Iris pigment epithelial cell (primary cell): ENCODE measurements around the gene PMEPA1.
"Not testable (repeated sequence)": the region's sequence is repeated elsewhere in the genome, so short reads cannot be mapped to it uniquely, and the experiment has no call there.

Source experiments
- DNase-seq: peaks from one replicate; pipeline ENCODE4 v3.0.0-alpha.2; 2011; ENCODE audit warnings: low read depth

PMEPA1 gene

DNA sequence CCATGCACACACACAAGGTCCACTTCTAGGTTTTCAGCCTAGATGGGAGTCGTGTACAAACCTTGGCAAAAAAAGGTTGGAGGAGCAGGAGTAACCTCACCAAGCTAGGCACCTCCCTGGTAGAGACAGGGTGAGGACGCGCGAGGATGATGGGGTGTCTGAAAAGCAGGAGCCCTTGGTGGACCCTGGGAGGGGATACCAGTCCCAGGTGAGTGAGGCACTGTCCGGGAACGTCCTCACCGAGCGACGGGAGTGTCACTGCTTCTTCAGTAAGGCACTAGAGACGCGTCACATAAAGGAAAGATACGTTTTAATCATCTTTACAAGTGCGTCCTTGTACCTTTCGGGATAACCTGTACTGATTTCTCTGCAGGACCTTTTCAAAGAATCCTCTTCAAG is 60.2 kb downstream of the PMEPA1 start:
- no peak for DNase-seq

DNA sequence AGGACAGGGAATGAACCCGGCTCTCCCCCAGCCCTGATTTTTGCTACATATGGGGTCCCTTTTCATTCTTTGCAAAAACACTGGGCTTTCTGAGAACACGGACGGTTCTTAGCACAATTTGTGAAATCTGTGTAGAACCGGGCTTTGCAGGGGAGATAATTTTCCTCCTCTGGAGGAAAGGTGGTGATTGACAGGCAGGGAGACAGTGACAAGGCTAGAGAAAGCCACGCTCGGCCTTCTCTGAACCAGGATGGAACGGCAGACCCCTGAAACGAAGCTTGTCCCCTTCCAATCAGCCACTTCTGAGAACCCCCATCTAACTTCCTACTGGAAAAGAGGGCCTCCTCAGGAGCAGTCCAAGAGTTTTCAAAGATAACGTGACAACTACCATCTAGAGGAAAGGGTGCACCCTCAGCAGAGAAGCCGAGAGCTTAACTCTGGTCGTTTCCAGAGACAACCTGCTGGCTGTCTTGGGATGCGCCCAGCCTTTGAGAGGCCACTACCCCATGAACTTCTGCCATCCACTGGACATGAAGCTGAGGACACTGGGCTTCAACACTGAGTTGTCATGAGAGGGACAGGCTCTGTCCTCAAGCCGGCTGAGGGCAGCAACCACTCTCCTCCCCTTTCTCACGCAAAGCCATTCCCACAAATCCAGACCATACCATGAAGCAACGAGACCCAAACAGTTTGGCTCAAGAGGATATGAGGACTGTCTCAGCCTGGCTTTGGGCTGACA is 60.8 kb downstream of the PMEPA1 start:
- no peak for DNase-seq

DNA sequence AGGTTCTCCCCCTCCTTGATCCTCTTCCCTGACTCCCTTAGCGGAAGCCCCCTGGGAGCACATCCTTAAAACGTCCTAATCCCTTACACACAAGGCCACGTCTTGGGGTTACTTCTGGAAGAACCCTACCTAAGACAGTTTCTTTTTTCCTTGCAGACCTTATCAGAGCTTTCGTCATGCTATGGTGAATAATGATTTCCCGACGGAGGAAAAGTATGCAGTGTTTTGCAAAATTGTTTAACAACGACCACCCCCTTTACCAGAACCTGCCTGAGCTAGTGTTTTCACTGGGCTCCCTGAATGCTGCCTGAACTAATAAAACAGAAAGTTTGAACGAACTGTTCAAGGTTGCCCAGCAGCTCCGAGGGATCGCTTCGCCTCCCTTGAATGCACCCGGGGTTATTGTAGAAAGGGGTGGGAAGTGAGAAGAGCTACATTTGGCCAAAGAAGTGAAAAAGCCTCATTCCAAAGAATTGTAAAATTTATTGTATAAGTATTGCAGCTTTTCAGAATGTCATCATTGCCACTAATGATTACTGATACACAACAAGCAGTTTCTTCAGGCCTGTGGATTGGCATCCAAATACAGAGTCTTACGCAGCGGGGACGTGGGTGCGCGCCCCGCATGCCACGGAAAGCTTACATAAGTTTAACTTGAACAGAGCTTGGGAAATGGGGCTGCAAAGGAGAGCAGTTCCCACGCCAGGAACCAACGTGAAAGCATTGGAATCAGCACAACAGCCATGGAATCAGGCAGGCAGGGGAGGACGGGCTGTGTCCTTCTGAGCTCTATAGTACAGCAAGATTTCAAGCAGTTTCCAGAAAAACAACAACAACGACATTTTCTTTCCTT is 61.7 kb downstream of the PMEPA1 start:
- no peak for DNase-seq

DNA sequence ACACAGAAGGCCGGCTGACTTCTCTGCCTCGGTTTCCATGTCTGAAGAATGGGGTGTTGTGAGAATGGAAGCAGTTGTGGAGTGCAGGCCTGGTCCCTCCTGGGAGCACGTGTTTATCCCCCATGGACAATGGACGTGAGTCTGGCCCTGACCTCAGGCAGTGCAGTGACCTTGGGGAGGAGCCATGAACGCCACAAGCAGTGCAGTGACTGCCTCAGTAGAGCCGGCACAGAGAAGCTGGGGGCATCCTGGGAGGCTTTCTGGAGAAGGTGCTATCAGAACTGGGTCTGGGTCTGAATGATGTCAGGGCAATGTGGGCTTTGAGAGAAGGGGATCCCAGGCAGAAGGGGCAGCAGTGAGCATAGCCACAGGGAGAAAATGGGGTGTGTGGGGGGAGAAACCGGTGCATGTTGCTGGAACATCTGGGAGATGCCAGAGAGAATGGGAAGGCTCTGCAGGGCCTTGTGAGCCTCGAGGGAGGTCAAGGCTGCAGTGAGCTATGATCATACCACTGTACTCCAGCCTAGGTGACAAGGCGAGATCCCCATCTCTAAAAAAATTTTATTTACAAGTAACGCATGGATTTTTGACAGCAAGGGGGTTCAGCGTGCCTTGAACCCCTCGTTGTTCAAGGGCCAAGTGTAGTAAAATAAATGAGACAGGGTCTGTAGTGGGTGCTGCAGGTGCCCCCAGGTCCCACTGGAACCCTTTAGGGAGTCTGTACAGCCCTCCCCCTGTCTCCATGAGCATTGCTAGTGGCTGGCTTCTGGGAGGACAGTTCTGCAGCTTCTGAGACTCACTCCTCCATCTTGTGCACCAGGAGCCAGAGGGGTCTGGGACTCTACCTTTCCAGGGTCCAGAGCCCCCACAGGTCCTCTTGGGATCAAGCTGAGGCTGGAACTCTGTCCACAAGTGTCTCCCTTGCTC is 62.5 kb downstream of the PMEPA1 start:
- DNase-seq: no peak

DNA sequence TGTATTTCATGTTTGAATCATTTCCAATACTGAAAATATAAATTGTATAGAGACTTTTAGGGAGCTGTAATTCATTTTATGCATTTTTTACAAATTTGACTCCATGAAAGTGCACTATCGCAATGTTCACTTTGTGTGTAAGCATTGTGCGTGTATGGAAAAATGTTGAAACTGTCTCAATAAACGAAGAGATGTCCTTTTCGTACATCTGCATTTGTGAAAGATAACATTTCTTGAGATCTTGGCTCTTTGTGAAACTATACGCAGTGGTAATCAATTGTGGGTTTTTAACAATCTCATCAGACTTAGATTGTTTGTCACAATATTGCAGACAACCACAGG is 70.9 kb downstream of the PMEPA1 start:
- DNase-seq: no peak

DNA sequence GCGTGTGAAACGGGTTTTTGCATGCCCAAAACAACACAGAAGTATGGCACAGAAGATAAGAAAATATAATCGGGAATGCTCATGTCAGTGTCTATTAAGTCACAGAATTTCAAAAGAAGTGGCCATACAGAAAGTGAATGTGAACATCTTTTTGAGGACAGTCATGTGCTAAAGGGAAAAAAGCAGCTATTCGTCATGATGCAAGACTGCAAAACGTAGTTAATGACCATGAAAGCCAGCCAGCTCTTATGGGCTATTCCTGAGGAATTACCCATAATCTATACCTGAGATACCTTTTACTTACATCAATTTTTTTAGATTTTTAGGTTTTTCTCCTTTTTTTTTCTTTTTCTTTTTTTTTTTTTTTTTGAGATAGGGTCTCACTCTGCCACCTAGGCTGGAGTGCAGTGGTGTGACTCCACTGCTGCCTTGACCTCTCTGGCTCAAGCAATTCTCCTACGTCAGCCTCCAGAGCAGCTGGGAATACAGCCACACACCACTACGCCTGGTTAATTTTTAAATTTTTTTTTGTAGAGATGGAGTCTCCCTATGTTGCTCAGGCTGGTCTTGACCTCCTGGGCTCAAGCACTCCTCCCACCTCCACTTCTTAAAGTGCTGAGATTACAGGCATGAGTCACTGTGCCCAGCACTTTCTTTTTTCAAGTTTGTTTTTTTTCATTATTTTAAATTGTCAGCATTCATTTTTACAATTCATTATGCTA is 71.5 kb downstream of the PMEPA1 start:
- DNase-seq: peak; percentile 27

DNA sequence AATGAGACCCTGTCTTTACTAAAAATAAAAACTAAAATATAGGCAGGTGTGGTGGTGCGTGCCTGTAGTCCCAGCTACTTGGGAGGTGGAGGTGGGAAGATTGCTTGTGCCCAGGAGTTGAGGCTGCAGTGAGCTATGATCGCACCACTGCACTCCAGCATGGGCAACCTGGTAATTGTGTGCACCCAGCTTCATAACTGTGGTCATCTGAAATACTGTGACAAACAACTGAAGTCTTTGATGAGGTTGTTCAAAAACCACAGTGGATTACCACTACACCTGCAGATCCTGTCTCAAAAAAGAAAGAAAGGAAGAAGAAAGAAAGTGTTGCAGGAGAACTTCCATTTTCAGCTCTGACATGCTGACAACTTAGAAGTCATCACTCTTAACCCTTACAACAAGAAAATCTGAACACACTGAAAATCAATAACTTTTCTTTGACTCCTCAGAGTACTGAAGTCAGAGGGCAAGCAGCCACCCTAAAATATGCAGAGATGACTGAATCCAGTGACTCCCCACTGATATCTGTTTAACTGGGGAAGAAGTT is 75.8 kb downstream of the PMEPA1 start:
- no peak for DNase-seq

DNA sequence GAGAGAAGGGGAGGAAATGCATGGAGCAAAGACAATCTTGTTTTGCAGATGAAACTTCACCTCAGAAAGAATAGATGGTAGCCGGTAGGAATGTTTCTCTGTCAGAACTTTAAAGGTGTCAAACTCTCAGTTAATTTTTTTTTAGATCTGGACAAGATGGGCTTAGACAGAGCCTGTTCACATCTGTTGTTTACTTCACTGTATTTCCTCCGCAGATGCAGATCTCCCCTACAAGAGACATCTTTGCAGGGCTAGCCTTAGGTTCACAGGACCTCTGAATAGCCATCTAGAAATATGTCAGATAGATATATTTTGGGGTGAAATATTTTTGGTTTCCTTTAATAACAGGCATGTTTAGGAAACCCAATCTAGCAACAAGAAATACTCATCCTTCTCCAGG is 77.5 kb downstream of the PMEPA1 start:
- no peak for DNase-seq

DNA sequence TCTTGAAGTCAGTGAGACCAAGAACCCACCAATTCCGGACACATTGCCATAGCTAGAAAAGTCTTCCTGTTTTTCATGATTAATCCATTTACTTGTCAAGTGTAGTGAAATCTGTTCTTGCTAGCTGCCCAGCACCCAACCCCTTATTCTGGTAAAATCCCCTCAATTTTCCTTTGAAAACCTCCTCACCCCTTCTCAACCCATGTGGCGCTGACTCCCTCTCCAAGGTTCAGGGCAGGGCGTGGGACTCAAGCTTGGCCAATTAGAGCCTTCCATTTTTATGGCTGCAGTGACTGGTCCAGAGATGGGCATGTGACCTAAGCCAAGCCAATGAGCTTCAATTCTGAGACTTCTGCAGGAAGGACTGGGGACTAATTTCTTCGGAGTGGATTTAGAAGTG is 79.8 kb downstream of the PMEPA1 start:
- DNase-seq: no peak

DNA sequence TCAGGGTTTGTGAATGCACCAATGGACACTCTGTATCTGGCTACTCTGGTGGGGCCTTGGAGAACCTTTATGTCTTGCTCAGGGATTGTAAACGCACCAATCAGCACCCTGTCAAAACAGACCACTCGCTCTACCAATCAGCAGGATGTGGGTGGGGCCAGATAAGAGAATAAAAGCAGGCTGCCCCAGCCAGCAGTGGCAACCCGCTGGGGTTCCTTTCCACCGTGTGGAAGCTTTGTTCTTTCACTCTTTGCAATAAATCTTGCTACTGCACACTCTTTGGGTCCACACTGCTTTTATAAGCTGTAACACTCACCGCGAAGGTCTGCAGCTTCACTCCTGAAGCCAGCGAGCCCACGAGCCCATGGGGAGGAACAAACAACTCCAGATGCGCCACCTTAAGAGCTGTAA is 80.3 kb downstream of the PMEPA1 start:
- not testable (repeated sequence) for DNase-seq

DNA sequence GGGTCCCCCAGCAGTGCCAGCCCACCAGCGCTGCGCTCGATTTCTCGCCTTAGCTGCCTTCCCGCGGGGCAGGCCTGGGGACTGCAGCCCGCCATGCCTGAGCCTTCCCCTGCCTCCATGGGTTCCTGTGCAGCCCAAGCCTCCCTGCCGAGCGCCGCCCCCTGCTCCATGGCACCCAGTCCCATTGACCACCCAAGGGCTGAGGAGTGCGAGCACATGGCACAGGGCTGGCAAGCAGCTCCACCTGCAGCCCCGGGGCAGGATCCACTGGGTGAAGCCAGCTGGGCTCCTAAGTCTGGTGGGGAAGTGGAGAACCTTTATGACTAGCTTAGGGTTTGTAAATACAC is 80.9 kb downstream of the PMEPA1 start:
- DNase-seq: not testable (repeated sequence)

DNA sequence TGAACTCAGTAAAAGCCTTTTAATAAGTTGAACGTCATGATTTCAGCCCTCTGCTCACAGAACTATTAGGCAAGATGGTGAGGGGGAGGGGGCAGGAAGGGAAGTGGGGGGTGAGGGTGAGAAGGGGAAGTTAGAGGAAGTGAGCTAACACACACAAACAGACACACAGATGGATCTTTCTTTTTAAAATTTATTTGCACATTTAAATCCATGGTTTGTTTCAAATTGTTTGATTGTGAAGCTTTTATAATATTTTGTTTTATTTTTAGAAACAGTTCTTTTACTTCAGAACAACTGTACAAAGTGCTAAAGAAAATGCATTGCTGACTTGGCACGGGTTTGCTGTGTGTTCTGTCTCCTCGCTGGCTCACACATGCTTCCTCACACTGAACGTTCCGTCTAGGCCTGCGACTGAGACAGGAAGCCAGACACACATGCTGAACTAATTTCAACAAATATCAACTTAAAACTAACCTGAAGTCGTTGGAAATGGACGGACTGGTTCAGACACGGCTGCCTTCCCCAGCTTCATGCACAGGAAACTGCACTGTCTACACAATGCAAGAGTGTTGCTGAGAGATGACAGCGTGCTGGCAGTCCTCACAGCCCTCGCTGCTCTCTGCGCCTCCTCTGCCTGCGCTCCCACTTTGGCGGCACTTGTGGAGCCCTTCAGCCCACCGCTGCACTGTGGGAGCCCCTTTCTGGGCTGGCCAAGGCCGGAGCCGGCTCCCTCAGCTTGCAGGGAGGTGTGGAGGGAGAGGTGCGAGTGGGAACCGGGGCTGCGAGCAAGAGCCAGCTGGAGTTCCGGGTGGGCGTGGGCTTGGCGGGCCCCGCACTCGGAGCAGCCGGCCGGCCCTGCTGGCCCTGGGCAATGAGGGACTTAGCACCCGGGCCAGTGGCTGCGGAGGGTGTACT is 81.5 kb downstream of the PMEPA1 start:
- peak; percentile 77 for DNase-seq

DNA sequence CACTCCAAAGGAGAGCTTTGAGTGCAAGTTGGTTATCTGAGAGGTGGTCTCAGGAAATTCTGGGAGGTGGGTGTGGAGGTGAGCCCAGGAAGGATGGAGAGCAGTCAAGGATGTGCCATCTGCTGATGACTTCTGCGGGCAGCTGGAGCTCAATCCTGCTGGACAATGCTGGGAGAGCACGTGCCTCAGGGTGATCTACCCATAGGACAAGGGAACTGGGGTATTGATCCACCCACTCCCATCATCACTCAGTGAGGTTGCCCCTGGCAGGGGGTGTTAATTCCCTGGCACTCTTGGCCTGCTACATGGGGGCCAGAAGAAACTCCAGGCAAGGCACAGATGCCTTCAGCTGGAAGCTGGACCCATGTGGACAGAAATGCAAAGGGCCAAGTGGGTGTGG is 82.5 kb downstream of the PMEPA1 start:
- no peak for DNase-seq

DNA sequence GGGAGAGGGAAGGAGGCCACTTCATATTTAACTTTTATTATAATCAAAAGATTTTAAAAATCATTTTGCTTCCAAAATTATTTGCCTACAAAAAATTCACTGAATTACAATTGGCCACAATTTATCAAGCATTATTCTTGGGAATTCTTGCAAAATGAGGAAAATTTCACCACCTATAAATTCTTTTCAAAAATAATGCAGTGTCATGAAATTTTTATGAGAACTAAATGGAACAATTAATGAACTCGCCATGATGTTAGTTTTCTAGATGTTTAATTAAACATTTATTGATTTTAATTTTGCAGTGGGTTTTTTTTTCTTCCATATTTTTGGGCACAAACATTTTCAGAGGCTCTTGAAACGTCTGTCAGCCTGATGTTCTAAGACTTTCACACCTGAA is 83.8 kb downstream of the PMEPA1 start:
- DNase-seq: no peak

DNA sequence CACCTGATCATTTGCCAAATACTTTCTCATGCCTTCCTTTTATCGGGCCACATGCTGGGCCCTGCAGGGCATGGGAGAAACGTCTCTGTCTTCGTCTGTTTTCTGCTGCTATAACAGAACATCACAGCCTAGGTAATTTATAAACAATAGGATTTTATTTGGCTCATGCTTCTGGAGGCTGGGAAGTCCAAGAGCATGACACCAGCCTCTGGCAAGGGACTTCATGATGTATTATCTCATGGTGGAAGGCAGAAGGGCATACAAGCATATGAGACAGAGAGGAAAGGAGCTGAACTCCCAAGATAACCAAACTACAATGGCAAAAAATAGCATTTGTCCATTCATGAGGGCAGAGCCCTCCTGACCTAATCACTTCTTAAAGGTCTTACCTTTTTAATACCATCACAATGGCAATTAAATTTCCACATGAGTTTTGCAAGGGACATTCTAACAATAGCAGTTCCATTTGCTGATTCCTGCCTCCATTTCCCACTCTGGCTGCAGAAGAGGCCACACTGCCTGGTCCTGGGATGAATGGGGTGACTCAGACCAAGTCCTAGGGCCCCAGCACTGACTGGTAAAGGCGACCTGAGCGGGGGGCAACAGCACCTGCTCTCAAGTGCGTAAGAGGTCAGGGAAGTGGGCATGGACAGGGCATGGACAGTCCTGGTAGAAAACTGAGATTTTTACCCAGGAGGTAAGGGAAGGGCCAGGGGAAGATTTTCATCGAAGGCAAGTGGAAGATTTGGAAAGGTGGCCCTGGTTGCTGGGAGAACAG is 84.4 kb downstream of the PMEPA1 start:
- DNase-seq: no peak

DNA sequence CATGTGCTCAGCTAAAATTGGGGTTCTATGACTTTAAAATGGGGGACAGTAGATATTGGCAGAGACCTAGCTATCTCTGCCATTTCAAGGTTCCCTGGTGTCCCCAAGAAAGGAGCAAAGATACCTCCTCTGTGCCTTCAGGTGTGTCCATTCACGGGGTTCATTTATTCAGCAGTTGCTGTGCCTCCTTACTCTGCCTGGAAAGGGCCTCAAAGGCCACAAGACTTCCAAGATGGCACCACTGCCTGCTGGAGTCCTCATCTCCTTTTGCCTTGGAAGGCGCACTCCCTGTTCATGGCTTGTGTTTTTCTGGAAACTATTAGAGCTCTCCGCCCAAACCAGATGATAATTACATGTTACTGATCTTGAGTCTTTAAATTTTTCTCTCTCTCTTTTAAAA is 85.7 kb downstream of the PMEPA1 start:
- no peak for DNase-seq

DNA sequence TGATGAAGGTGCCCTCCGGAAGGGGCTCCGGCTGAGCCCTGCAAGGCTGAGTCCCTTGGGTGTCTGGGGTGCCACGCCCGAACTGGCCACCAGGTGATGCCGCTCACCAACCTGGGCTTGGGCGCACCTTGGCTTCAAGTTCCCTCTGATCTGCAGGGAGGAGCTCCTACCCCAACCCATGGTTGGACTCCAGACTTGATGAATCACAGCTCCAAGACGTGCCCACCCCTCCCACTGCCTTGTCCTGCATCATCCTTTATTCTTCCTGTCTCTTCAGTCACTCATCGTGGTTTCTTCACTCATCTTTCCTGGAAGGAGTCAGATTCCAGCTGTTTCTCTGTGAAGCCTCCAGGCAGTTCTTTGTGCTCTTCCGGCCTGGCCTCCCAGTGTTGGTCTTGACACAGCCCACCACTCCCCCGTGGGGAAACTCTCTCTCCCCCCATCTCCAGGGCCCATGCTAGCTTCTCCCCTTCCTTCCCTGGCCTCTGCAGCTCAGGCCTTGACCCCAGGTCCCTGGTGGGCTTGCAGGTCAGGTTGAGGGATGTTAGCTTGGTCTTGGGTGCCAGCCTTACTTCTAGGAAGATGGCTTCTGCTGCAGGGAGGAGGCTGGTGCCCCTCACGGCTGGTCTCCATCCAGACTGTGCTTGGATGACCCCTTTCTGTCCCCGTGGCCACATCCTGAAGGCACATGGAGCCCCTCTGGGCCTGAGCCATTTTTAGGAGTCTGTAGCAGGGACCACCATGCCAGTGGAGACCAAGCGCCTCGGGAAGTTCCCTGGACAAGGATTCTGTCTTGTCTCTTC is 87.0 kb downstream of the PMEPA1 start:
- DNase-seq: peak; percentile 63

DNA sequence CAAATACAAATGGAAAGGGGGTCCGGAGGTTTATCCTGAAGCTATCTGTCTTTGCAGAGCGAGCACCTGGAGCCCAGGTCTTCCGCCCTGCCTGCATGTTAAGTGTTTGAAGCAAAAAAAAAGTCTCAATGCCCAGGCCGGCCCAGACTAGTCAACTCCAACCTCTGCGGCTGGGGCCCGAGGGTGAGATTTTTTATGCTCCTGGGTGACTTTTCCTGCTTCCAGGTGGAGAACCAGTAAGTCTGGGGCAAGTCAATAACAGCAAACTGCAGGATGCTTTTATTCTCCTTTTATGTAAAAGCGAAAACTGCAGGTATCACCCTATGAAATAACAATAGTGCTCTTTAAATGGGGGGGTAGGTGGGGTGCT is 87.6 kb downstream of the PMEPA1 start:
- no peak for DNase-seq
